SK-MEL-5 (cell line): Measurements from ENCODE around the gene RELB. TPM values are rescaled to one million over a fixed set of nuclear protein-coding genes. Genes with fewer than 3 reads are reported as not detected.

Experiments
- DNase-seq: peaks from one replicate; pipeline ENCODE4 v3.0.0-alpha.2; 2016; ENCODE audit warnings: low read depth, low spot score
- in situ Hi-C: cut with HindIII; loops from 2 replicates; pipeline ENCODE4 v1.10.0; 2016; ENCODE audit warnings: low sequenced_read_pairs, high pct_unique_total_duplicates, low pct_unique_long_range_greater_than_20kb
- total RNA-seq: library from RNA; depleted of rRNA; stranded (reverse); fragments of >200 nt; shearing (Covaris generic); gene quantifications from 2 replicates; pipeline ENCODE4 v1.2.3, GENCODE V29; 2014

Gene RELB
- total RNA-seq, 1 experiment from 2014 or later = 4.0 TPM

- in situ Hi-C loops = no loop called here
- DNase-seq = no peak
These were observed 69.7 kb downstream of the RELB start for GRCh38 chr19:45070861-45071544.

- in situ Hi-C loops = no loop called here
- DNase-seq = no peak
These were observed 70.3 kb downstream of the RELB start for GRCh38 chr19:45071545-45071938.

- in situ Hi-C loops = no loop called here
These were observed 70.9 kb downstream of the RELB start for GRCh38 chr19:45071969-45072790.

GRCh38 chr19:45074744-45075300, 73.6 kb downstream of the RELB start:
- in situ Hi-C loops = no loop called here
- DNase-seq = no peak

More at GRCh38 chr19:45071969-45072790, 70.9 kb downstream of the RELB start:
- DNase-seq = no peak

GRCh38 chr19:45075301-45076028, 74.2 kb downstream of the RELB start:
- no peak for DNase-seq
- in situ Hi-C loops = no loop called here

- DNase-seq = no peak
- in situ Hi-C loops = no loop called here
These were observed 75.0 kb downstream of the RELB start, which contains the start of gene ZNF296 for GRCh38 chr19:45076029-45076850. ZNF296 (minus strand) TSS chr19:45076478; CDS start chr19:45076373, 105 bp downstream.

- DNase-seq = no peak
- in situ Hi-C loops = no loop called here
These were observed 75.8 kb downstream of the RELB start for GRCh38 chr19:45076851-45077730.

- in situ Hi-C loops = no loop called here
- no peak for DNase-seq
These were observed 77.3 kb downstream of the RELB start for GRCh38 chr19:45078390-45079062.

- in situ Hi-C loops = no loop called here
- DNase-seq = peak; percentile 62
These were observed 78.0 kb downstream of the RELB start, which contains the start of gene GEMIN7 for GRCh38 chr19:45079063-45079910. GEMIN7 (plus strand) TSS chr19:45079260; CDS start chr19:45090115, 10,855 bp downstream.

GRCh38 chr19:45079911-45080370, 78.7 kb downstream of the RELB start:
- no peak for DNase-seq
- in situ Hi-C loops = no loop called here

- in situ Hi-C loops = no loop called here
- DNase-seq = no peak
These were observed 80.9 kb downstream of the RELB start for GRCh38 chr19:45082170-45082569.

GRCh38 chr19:45086480-45086879, 85.2 kb downstream of the RELB start:
- in situ Hi-C loops = no loop called here
- DNase-seq = no peak

GRCh38 chr19:45087531-45087930, 86.3 kb downstream of the RELB start:
- no peak for DNase-seq
- in situ Hi-C loops = no loop called here
